Naive thymus-derived CD8-positive, alpha-beta T cell (primary cell): ENCODE data around the gene VPREB1. TPM values are rescaled to one million over a fixed set of nuclear protein-coding genes. Genes with fewer than 3 reads are reported as not detected.
"Not testable (repeated sequence)": the region's sequence is repeated elsewhere in the genome, so short reads cannot be mapped to it uniquely, and the experiment has no call there.

Source experiments
- ATAC-seq, 2 donors: fragments of 150-1000 bp; cut with Tn5 transposase in 1 of 2; sonication (Bioruptor Pico), chemical (Tn5 transposase) in 1 of 2; 1 replicate in 1 of 2; 2 replicates in 1 of 2; pipeline ENCODE4 v1.10.0; 2021; ENCODE audit warnings: mild to moderate bottlenecking in 2 of 2, moderate library complexity in 2 of 2
- POLR2A ChIA-PET: fragments of 350-600 bp; sonication (Branson Sonifier 250); formaldehyde crosslinking; loops from one replicate; lab custom pipeline; 2021; ENCODE audit warnings: antibody characterized with exemption; lab: Charles Lee
- DNase-seq, 10 donors: peaks; one replicate each; pipeline versions ENCODE4 v3.0.0 to v3.0.0-alpha.2; 2020 to 2022
- H3K27ac Mint-ChIP-seq, 10 donors: one replicate each; pipeline ENCODE4 v1.8.0; 2020 to 2022; ENCODE audit warnings: mild to moderate bottlenecking in 10 of 10, mixed read lengths in 10 of 10, moderate library complexity in 4 of 10, inconsistent platforms in 1 of 10
- H3K27me3 Mint-ChIP-seq, 5 donors: one replicate each; pipeline ENCODE4 v1.8.0; 2021 to 2022; ENCODE audit warnings: mixed read lengths in 5 of 5
- H3K36me3 Mint-ChIP-seq, 3 donors: one replicate each; pipeline ENCODE4 v1.8.0; 2020 to 2022; ENCODE audit warnings: mixed read lengths in 3 of 3, mild to moderate bottlenecking in 2 of 3, inconsistent platforms in 1 of 3
- H3K4me1 Mint-ChIP-seq, 4 donors: one replicate each; pipeline ENCODE4 v1.8.0; 2021 to 2022; ENCODE audit warnings: mixed read lengths in 4 of 4
- H3K4me3 Mint-ChIP-seq, 10 donors: one replicate each; pipeline ENCODE4 v1.8.0; 2020 to 2022; ENCODE audit warnings: mild to moderate bottlenecking in 10 of 10, mixed read lengths in 10 of 10, moderate library complexity in 6 of 10, inconsistent platforms in 1 of 10
- H3K9me3 Mint-ChIP-seq, 9 donors: one replicate each; pipeline ENCODE4 v1.8.0; 2020 to 2022; ENCODE audit warnings: mixed read lengths in 9 of 9, mild to moderate bottlenecking in 3 of 9, inconsistent platforms in 1 of 9, moderate library complexity in 1 of 9
- polyA plus RNA-seq, 3 donors: library from polyadenylated mRNA; unstranded; fragments of 300-500 nt; fragmentation: Illumina TruSeq; gene quantifications; one replicate each; pipeline ENCODE4 v1.2.3, GENCODE V29; 2021
- total RNA-seq, 8 experiments: library from RNA in 2 of 8; stranded (reverse) in 2 of 8; gene quantifications; one replicate each; pipeline ENCODE4 v1.2.3 and lab custom pipeline; 2021 to 2026

VPREB1 gene
- total and polyA plus RNA-seq, 5 experiments from 2014 or later, result not detected

GRCh38 chr22:22219140-22219996 lies 25.2 kb upstream of the VPREB1 start:
- H3K27ac Mint-ChIP-seq, result no peak overlapping the region
- H3K4me3 Mint-ChIP-seq, result no peak overlapping the region

GRCh38 chr22:22221043-22221442 lies 23.5 kb upstream of the VPREB1 start:
- H3K36me3 Mint-ChIP-seq, H3K9me3 Mint-ChIP-seq, POLR2A ChIA-PET, H3K27me3 Mint-ChIP-seq, ATAC-seq, H3K27ac Mint-ChIP-seq, H3K4me3 Mint-ChIP-seq, DNase-seq: not testable (repeated sequence)
- peaks cover 0 to 18% (median 0%) of the 10 kb centered on the region in 4 donors for H3K4me1 Mint-ChIP-seq

More at GRCh38 chr22:22219140-22219996, 25.2 kb upstream of the VPREB1 start:
- Mint-ChIP-seq H3K36me3 (no peaks in the 10 kb centered on the region), H3K4me1 (peaks cover 0 to 23% (median 0%) of the 10 kb centered on the region in 4 donors), H3K27me3 (no peaks in the 10 kb centered on the region), H3K9me3 (no peaks in the 10 kb centered on the region)
- DNase-seq, result no peak
- POLR2A ChIA-PET, result no interaction called here
- no peak for ATAC-seq

- H3K9me3 Mint-ChIP-seq, result no peaks in the 10 kb centered on the region
- no peak overlapping the region for H3K4me3 Mint-ChIP-seq
- POLR2A ChIA-PET, result no interaction called here
- no peaks in the 10 kb centered on the region for H3K36me3 Mint-ChIP-seq
- H3K4me1 Mint-ChIP-seq, result peaks cover 0 to 13% (median 0%) of the 10 kb centered on the region in 4 donors
- no peak for DNase-seq
- no peak for ATAC-seq
- H3K27me3 Mint-ChIP-seq, result peaks cover 0 to 2% (median 0%) of the 10 kb centered on the region in 5 donors
- H3K27ac Mint-ChIP-seq, result no peak overlapping the region
Measured at GRCh38 chr22:22226448-22227187, 18.0 kb upstream of the VPREB1 start.

GRCh38 chr22:22228421-22228820 lies 16.2 kb upstream of the VPREB1 start:
- H3K9me3 Mint-ChIP-seq, result no peaks in the 10 kb centered on the region
- POLR2A ChIA-PET, result no interaction called here

GRCh38 chr22:22228921-22229320 lies 15.7 kb upstream of the VPREB1 start:
- Mint-ChIP-seq H3K27me3 (peaks cover 0 to 2% (median 0%) of the 10 kb centered on the region in 5 donors), H3K36me3 (no peaks in the 10 kb centered on the region), H3K9me3 (no peaks in the 10 kb centered on the region), H3K4me1 (peaks cover 0 to 13% (median 0%) of the 10 kb centered on the region in 4 donors), H3K27ac (no peak overlapping the region), H3K4me3 (no peak overlapping the region)
- ATAC-seq (no peak), DNase-seq (no peak)
- POLR2A ChIA-PET, result no interaction called here

More at GRCh38 chr22:22228421-22228820, 16.2 kb upstream of the VPREB1 start:
- H3K27me3 Mint-ChIP-seq, result peaks cover 0 to 2% (median 0%) of the 10 kb centered on the region in 5 donors
- no peak for ATAC-seq
- H3K4me3 Mint-ChIP-seq, result no peak overlapping the region
- no peak overlapping the region for H3K27ac Mint-ChIP-seq
- no peak for DNase-seq
- H3K36me3 Mint-ChIP-seq, result no peaks in the 10 kb centered on the region
- H3K4me1 Mint-ChIP-seq, result peaks cover 0 to 13% (median 0%) of the 10 kb centered on the region in 4 donors

GRCh38 chr22:22229683-22230420 lies 14.7 kb upstream of the VPREB1 start:
- no peak overlapping the region for H3K4me3 Mint-ChIP-seq
- H3K27ac Mint-ChIP-seq, result no peak overlapping the region
- DNase-seq, result no peak
- POLR2A ChIA-PET, result no interaction called here
- peaks cover 0 to 3% (median 0%) of the 10 kb centered on the region in 5 donors for H3K27me3 Mint-ChIP-seq
- no peaks in the 10 kb centered on the region for H3K9me3 Mint-ChIP-seq
- H3K36me3 Mint-ChIP-seq, result no peaks in the 10 kb centered on the region
- peaks cover 0 to 13% (median 0%) of the 10 kb centered on the region in 4 donors for H3K4me1 Mint-ChIP-seq
- no peak for ATAC-seq

GRCh38 chr22:22230438-22230837 lies 14.1 kb upstream of the VPREB1 start:
- ATAC-seq (no peak), DNase-seq (no peak)
- Mint-ChIP-seq H3K27me3 (peaks cover 0 to 3% (median 0%) of the 10 kb centered on the region in 5 donors), H3K9me3 (no peaks in the 10 kb centered on the region), H3K4me1 (peaks cover 0 to 10% (median 0%) of the 10 kb centered on the region in 4 donors), H3K36me3 (no peaks in the 10 kb centered on the region), H3K4me3 (no peak overlapping the region), H3K27ac (no peak overlapping the region)
- POLR2A ChIA-PET, result no interaction called here

GRCh38 chr22:22233081-22233480 lies 11.5 kb upstream of the VPREB1 start:
- H3K27ac Mint-ChIP-seq, result no peak overlapping the region

GRCh38 chr22:22235558-22235957 lies 9.0 kb upstream of the VPREB1 start:
- Mint-ChIP-seq H3K36me3 (no peaks in the 10 kb centered on the region), H3K4me1 (peaks cover 0 to 3% (median 0%) of the 10 kb centered on the region in 4 donors), H3K27ac (no peak overlapping the region), H3K9me3 (no peaks in the 10 kb centered on the region), H3K27me3 (peaks cover 0 to 4% (median 2%) of the 10 kb centered on the region in 5 donors), H3K4me3 (no peak overlapping the region)
- DNase-seq (peak in 9 of 10 donors; percentile 9 to 67 (median 32)), ATAC-seq (no peak)
- POLR2A ChIA-PET, result no interaction called here

More at GRCh38 chr22:22233081-22233480, 11.5 kb upstream of the VPREB1 start:
- Mint-ChIP-seq H3K27me3 (peaks cover 0 to 3% (median 0%) of the 10 kb centered on the region in 5 donors), H3K36me3 (no peaks in the 10 kb centered on the region), H3K4me1 (peaks cover 0 to 3% (median 0%) of the 10 kb centered on the region in 4 donors), H3K9me3 (no peaks in the 10 kb centered on the region), H3K4me3 (no peak overlapping the region)
- DNase-seq (no peak), ATAC-seq (no peak)
- POLR2A ChIA-PET, result interaction anchor here (0.7 kb wide), 1 partner anchor 1729 kb away, joined by 3 read pairs; no protein-coding TSS in a partner anchor

GRCh38 chr22:22237521-22237920 lies 7.1 kb upstream of the VPREB1 start:
- no peaks in the 10 kb centered on the region for H3K9me3 Mint-ChIP-seq

GRCh38 chr22:22239311-22239939 lies 5.2 kb upstream of the VPREB1 start:
- Mint-ChIP-seq H3K4me1 (peaks cover 4 to 14% (median 6%) of the 10 kb centered on the region in 4 donors), H3K27me3 (peaks cover 3 to 28% (median 17%) of the 10 kb centered on the region in 5 donors), H3K4me3 (no peak overlapping the region), H3K27ac (no peak overlapping the region), H3K36me3 (no peaks in the 10 kb centered on the region), H3K9me3 (no peaks in the 10 kb centered on the region)
- POLR2A ChIA-PET, result no interaction called here
- ATAC-seq (no peak), DNase-seq (no peak)

More at GRCh38 chr22:22237521-22237920, 7.1 kb upstream of the VPREB1 start:
- ATAC-seq, result no peak
- Mint-ChIP-seq H3K4me1 (peaks cover 0 to 3% (median 0%) of the 10 kb centered on the region in 4 donors), H3K4me3 (no peak overlapping the region), H3K27ac (no peak overlapping the region), H3K36me3 (no peaks in the 10 kb centered on the region), H3K27me3 (peaks cover 2 to 20% (median 10%) of the 10 kb centered on the region in 5 donors)
- DNase-seq, result no peak
- POLR2A ChIA-PET, result no interaction called here

- no peaks in the 10 kb centered on the region for H3K9me3 Mint-ChIP-seq
- no peak for DNase-seq
- peaks cover 3 to 29% (median 19%) of the 10 kb centered on the region in 5 donors for H3K27me3 Mint-ChIP-seq
- peaks cover 5 to 25% (median 8%) of the 10 kb centered on the region in 4 donors for H3K4me1 Mint-ChIP-seq
- peak overlapping the region in 1 of 10 donors; percentile 72 for H3K27ac Mint-ChIP-seq
- POLR2A ChIA-PET, result no interaction called here
- ATAC-seq, result no peak
- no peak overlapping the region for H3K4me3 Mint-ChIP-seq
- H3K36me3 Mint-ChIP-seq, result no peaks in the 10 kb centered on the region
Measured at GRCh38 chr22:22241554-22241898, 3.1 kb upstream of the VPREB1 start.
